HG03097 (cell line): ENCODE data around the gene ADGRV1.
"Not testable (repeated sequence)": the region's sequence is repeated elsewhere in the genome, so short reads cannot be mapped to it uniquely, and the experiment has no call there.

Source experiments
- ATAC-seq: cut with Tn5 transposase; IDR thresholded peaks from one replicate; pipeline ENCODE4 v1.9.1; 2021; ENCODE audit not compliant: unreplicated experiment, low FRiP score

ADGRV1 gene

GRCh38 chr5:90888511-90889324 lies 330.1 kb downstream of the ADGRV1 start:
- no peak for ATAC-seq

- no peak for ATAC-seq
Measured at GRCh38 chr5:90889325-90889600, 330.7 kb downstream of the ADGRV1 start.

DNA sequence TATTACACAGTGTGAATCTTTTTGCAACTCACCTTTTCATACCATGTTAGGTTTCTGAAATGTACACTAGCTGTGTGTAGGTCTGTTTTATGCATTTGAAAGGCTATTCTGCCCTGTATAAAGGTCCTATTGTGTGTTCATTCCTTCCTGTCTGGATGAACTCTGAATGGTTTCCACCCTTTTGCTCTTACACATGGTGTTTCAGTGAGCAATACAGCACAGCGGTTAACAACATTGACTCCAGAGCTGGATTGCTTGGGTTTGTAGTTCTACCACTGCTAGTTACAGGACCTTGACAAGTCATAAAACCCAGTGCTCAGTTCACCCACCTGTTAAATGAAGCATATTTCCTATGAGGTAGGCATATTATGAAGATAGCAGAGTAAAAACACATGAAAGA lies 331.6 kb downstream of the ADGRV1 start:
- no peak for ATAC-seq

- no peak for ATAC-seq
Measured at GRCh38 chr5:90894866-90895420, 336.3 kb downstream of the ADGRV1 start.

GRCh38 chr5:90897618-90898017 lies 339.0 kb downstream of the ADGRV1 start:
- ATAC-seq = no peak

DNA sequence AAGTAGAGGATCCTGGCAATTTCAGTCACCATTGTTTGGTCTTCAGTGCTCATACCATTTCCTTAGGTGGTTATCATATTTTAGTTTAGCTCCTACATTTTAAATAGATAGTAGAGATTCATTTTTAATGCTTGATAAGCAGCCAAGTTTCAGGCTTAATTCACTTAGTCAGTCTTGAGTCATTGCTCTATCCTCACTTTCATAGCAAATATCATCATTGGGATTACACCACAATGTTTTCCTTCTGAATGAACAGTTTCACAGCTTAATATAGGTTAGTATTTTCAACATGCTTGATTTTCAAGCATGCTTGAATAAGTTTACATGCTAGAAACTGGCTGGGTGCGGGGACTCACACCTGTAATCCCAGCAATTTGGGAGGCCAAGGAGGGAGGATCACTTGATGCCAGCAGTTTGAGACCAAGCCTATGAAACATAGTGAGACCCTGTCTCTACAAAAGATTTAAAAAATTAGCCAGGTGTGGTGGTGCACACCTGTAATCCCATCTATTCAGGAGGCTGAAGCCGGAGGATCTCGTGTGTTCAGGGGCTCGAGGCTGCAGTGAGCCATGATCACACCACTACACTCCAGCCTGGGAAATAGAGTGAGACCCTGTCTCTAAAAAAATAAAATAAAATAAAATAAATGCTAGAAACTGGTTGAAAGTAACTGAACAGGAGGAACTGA lies 339.9 kb downstream of the ADGRV1 start:
- no peak for ATAC-seq

GRCh38 chr5:90899014-90899604 lies 340.5 kb downstream of the ADGRV1 start:
- no peak for ATAC-seq

- no peak for ATAC-seq
Measured at GRCh38 chr5:90901261-90901660, 342.7 kb downstream of the ADGRV1 start.

- no peak for ATAC-seq
Measured at GRCh38 chr5:90902170-90902569, 343.6 kb downstream of the ADGRV1 start.

DNA sequence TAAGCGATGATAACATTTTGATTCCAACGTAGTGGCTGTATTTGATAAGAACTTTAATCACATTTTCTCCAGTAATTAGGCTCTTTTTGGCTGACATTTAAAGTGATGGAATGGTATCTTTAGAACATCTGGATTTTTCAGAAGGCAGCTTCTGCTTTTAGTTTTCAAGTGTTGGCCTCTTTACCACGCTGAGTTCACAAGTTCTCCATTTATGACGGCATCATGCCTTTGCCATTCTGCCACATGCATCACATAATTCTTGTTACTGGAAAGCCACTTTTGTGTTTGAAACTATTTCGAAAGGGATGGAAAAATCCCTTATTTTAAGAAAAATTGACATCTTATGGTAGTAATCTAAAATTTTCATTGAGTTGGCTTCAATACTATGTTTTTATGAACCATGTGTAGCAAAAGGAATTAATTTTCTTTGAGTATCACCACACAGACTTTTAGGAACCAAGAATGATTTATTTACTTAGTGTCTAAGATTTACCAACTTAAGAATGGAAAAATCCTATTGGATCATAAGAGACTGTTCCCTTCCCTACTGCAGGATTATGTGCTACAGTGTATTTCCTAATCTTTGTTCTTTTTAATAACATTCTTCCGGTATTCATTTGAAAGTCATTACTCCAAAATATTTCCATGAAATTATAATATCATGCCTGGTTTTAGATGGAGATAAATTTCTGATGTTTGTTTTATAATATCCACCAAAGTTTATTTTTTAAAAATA lies 344.2 kb downstream of the ADGRV1 start:
- no peak for ATAC-seq

- ATAC-seq = no peak
Measured at GRCh38 chr5:90909101-90909503, 350.5 kb downstream of the ADGRV1 start.

DNA sequence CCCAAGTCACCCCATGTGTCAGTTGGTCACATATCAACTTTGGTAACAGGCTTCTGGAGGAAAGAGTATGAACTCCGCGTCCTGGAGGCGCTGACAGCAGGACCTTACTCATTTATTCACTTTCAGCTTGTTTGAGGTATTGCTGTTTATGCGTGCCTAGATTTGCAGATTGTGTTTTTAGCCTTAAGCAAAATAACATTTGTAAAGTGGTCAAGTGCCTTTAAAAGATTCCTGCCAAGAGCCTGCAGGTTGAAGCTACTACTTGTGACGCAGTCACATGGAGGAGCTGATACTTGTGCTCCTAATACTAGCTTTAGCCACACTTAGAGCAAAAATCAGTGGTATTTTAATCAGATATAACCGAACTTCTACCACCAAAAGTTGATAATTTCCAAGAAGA lies 351.3 kb downstream of the ADGRV1 start:
- ATAC-seq = no peak

DNA sequence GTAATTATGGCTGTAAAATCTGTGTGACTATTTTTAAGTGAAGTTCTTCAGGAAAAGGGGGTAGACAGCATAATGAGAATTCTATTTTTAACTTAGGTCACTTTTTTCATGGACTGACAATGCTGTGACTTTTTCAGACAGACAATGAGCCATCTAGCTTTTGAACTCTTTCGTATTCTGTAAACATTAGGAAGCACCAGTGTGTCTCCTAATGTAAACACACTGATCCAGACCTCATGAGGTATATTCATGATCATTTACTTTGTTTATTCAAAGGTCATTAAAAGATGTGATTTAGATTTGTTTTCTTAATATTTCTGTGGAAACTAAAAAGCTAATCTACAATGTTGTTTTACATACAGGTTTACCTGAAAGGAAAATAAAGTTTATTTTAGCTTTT lies 352.6 kb downstream of the ADGRV1 start:
- no peak for ATAC-seq

GRCh38 chr5:90912476-90912875 lies 353.9 kb downstream of the ADGRV1 start:
- ATAC-seq = no peak

- ATAC-seq = no peak
Measured at GRCh38 chr5:90915393-90915792, 356.8 kb downstream of the ADGRV1 start.

- ATAC-seq = no peak
Measured at GRCh38 chr5:90916947-90917800, 358.6 kb downstream of the ADGRV1 start.

- no peak for ATAC-seq
Measured at GRCh38 chr5:90917928-90918668, 359.5 kb downstream of the ADGRV1 start.

GRCh38 chr5:90921418-90921973 lies 362.9 kb downstream of the ADGRV1 start:
- no peak for ATAC-seq

GRCh38 chr5:90924222-90924621 lies 365.6 kb downstream of the ADGRV1 start:
- not testable (repeated sequence) for ATAC-seq
